Osteoblast (primary cell): ENCODE data around the gene BEST4. TPM values are rescaled to one million over a fixed set of nuclear protein-coding genes. Genes with fewer than 3 reads are reported as not detected.

Experiments used
- DNase-seq: peaks from one replicate; pipeline ENCODE4 v3.0.0; 2011; ENCODE audit warnings: low spot score, mixed read lengths; ENCODE audit not compliant: insufficient read length; ENCODE audit errors: missing footprints
- H2AFZ ChIP-seq: 2 replicates; pipeline ENCODE4 v1.6.0; 2011; ENCODE audit warnings: mild to moderate bottlenecking, low read length
- H3K27ac ChIP-seq: 2 replicates; pipeline ENCODE4 v1.5.1; 2011; ENCODE audit warnings: mild to moderate bottlenecking, low read depth, low read length, moderate library complexity
- H3K27me3 ChIP-seq: 2 replicates; pipeline ENCODE4 v1.6.0; 2012; ENCODE audit warnings: mild to moderate bottlenecking, control low read depth, inconsistent platforms, low read length, moderate library complexity; ENCODE audit not compliant: insufficient read depth
- H3K36me3 ChIP-seq: 2 replicates; pipeline ENCODE4 v1.5.1; 2011; ENCODE audit warnings: mild to moderate bottlenecking, low read length, control low read depth, moderate library complexity; ENCODE audit not compliant: insufficient read depth
- H3K4me1 ChIP-seq: 2 replicates; pipeline ENCODE4 v1.5.1; 2011; ENCODE audit warnings: mild to moderate bottlenecking, low read length, control low read depth, moderate library complexity; ENCODE audit not compliant: insufficient read depth
- H3K4me2 ChIP-seq: 2 replicates; pipeline ENCODE4 v1.6.0; 2011; ENCODE audit warnings: mild to moderate bottlenecking, low read length; ENCODE audit not compliant: insufficient read depth
- H3K4me3 ChIP-seq: fragments of 200-600 bp; sonication (generic); 3 replicates; pipeline ENCODE4 v1.5.1; 2012; ENCODE audit warnings: mild to moderate bottlenecking, low read length, inconsistent platforms; ENCODE audit not compliant: insufficient read depth
- H3K79me2 ChIP-seq: 2 replicates; pipeline ENCODE4 v1.6.0; 2012; ENCODE audit warnings: mild to moderate bottlenecking, low read length, control low read depth, inconsistent platforms; ENCODE audit not compliant: insufficient read depth
- H3K9me3 ChIP-seq: 2 replicates; pipeline ENCODE4 v1.5.1; 2011; ENCODE audit warnings: low read depth, low read length, control low read depth
- H4K20me1 ChIP-seq: 2 replicates; pipeline ENCODE4 v1.6.0; 2012; ENCODE audit warnings: mild to moderate bottlenecking, low read length, control low read depth; ENCODE audit not compliant: insufficient read depth
- total RNA-seq: library from RNA; depleted of rRNA; stranded (reverse); fragments of >200 nt; gene quantifications from 2 replicates; pipeline ENCODE4 v1.2.3, GENCODE V29; 2012
- TF ChIP-seq, protein P1 (sequence below): IDR thresholded peaks from 2 replicates; pipeline ENCODE4 v1.5.1; 2011; ENCODE audit warnings: mild to moderate bottlenecking, low read depth, low read length, moderate library complexity; ENCODE audit errors: extremely low read depth

BEST4 gene
- total RNA-seq, 1 donor, result not detected

DNA sequence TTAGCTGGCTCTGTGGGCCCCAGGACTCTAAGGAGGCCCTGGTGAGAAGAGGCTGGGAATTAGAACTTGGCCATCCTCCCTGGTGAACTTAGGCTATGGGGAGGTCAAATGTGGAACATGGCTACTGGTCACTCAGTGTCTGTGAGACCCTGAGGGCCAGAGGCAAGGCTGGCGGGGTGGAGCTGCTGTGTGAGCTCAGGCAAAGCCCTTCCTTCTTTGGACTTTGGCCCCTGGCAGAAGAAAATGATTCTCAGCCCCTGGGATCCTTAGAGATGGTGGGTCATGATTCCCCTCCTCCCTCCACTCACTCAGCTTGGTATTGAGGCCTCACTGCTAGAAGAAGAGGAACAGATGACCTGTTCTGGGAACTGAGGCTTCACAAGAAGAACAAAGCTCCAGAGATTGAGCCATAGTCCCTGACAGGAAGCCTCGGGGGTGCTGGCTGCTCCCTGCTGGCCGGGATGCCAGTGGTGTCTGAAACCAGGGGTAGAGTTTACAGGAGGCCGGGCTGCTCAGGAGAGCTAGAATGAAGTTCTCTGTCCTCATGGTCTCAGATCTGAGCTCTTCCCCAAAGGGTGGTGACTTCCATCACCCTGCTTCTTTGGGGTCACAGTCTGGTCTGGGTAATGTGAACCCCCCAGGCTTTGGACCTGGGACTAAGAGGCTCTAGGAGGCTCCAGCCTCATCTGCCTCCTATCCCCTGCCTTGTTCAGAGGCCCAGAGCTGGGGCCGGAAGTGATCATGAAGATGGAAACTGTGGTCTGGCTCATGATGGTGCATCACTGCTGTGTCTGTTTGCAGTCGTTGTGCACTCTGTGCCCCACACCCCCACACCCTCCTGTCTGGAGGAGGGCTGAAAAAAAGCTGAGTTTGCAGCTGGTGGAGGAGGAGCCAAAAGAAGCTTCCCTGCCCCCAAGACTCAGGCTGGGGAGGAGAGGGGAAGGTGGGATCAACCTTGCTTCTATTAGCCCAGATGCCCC is 21.3 kb upstream of the BEST4 start:
- TF ChIP-seq, protein P1, sequence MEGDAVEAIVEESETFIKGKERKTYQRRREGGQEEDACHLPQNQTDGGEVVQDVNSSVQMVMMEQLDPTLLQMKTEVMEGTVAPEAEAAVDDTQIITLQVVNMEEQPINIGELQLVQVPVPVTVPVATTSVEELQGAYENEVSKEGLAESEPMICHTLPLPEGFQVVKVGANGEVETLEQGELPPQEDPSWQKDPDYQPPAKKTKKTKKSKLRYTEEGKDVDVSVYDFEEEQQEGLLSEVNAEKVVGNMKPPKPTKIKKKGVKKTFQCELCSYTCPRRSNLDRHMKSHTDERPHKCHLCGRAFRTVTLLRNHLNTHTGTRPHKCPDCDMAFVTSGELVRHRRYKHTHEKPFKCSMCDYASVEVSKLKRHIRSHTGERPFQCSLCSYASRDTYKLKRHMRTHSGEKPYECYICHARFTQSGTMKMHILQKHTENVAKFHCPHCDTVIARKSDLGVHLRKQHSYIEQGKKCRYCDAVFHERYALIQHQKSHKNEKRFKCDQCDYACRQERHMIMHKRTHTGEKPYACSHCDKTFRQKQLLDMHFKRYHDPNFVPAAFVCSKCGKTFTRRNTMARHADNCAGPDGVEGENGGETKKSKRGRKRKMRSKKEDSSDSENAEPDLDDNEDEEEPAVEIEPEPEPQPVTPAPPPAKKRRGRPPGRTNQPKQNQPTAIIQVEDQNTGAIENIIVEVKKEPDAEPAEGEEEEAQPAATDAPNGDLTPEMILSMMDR, result no peak
- Histone ChIP-seq H3K9me3 (no peaks in the 10 kb centered on the region), H3K27me3 (no peaks in the 10 kb centered on the region), H3K4me1 (peaks cover 75% of the 10 kb centered on the region), H4K20me1 (peaks cover 2% of the 10 kb centered on the region), H3K4me3 (peak overlapping the region; percentile 55), H2AFZ (no peak overlapping the region), H3K27ac (peak overlapping the region; percentile 99), H3K4me2 (peak overlapping the region; percentile 56), H3K79me2 (peaks cover 29% of the 10 kb centered on the region), H3K36me3 (peaks cover 38% of the 10 kb centered on the region)
- DNase-seq, result peak; percentile 94

DNA sequence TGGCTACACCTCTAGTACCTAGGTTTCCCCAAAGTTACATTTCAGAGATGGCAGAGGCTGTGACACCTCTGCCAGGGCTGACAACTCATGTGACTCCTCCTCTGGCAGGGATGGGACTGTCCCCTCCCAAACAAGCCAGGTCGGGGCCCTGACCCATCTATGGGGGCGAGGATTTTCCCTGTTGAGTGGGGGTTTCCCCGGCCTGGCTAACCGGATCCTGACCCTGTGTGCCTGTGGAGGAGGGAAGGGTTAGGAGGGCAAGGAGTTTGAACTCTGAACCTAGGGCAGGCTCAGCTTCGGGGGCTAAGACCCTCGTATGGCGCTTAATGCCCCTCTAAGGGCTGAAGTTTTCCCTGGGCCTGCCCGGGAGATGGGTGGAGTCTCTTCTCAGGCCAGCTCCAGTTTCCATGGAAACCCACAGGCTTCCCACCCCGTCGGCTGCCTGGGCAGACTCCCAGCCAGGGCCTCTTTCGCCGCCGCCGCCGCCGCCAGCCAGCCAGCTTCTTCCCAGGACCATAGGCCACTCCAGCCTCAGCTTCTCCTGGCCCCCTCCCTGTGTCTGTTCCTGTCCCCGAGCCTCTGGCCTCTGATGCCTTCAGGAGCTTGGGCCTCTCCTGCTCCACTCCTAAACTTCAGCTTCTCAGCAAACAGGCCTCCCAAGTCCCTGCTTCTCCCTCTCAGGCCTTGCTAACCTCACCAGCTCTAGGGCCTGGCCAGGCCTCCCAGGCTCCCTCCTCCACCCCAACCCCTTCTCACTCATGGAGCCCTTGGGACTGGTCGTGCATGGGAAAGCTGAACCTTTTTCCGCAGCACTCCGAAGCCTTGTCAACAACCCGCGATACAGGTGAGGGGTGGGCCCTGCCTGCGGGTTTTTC is 20.3 kb upstream of the BEST4 start, which contains the start of gene BTBD19:
Gene BTBD19, plus strand, starts transcription at position 461 of the 875 bp plus-strand sequence. Its CDS starts 298 bp downstream, at position 759.
- Histone ChIP-seq H3K4me2 (peak within 1 kb of the TSS; percentile 56), H3K36me3 (peaks cover 48% of the 10 kb centered on the region), H4K20me1 (peaks cover 5% of the 10 kb centered on the region), H2AFZ (peak within 1 kb of the TSS; percentile 74), H3K27me3 (no peaks in the 10 kb centered on the region), H3K9me3 (no peaks in the 10 kb centered on the region), H3K4me1 (peaks cover 70% of the 10 kb centered on the region), H3K4me3 (peak within 1 kb of the TSS; percentile 55), H3K79me2 (peaks cover 38% of the 10 kb centered on the region), H3K27ac (peak within 1 kb of the TSS; percentile 99)
- TF ChIP-seq, protein P1, result no peak
- peak; percentile 99 for DNase-seq

DNA sequence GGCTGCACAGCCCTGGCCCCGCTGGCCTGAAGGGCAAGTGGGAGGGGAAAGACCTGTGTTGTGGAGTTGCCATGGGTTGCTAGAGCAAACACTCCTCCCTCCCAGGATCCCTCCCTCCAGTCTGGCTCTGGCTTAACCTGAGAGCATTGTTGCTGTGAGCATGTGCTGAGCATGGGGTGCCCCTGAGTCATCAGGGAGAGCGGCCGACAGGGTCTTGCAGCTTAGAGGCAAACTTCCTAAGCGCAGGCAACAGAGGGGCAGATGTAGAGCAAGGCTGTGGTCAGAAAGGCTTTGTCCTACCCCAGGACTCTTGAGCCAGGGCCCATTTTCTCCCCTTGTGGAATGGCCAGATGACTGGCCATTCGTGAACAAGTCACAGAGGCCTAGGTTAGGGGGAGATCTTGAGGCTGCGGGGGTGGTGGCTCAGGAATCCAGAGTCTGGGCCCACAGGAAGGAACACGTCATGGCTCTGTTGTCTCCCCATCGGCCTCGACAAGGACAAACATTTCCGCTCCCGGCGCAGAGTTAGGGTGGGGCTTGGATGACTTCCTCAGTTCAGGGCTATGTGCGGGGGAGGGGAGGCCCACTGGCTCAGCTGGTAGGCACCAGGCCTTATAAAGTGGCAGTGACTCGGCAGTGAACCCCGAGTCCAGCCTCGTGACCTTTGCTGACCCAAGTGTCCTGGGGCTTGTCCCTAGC is 19.5 kb upstream of the BEST4 start:
- H3K27ac ChIP-seq, result peak overlapping the region; percentile 99
- peaks cover 9% of the 10 kb centered on the region for H4K20me1 ChIP-seq
- peak; percentile 100 for DNase-seq
- H2AFZ ChIP-seq, result peak overlapping the region; percentile 74
- no peaks in the 10 kb centered on the region for H3K27me3 ChIP-seq
- H3K9me3 ChIP-seq, result no peaks in the 10 kb centered on the region
- peaks cover 76% of the 10 kb centered on the region for H3K4me1 ChIP-seq
- peaks cover 51% of the 10 kb centered on the region for H3K36me3 ChIP-seq
- H3K79me2 ChIP-seq, result peaks cover 46% of the 10 kb centered on the region
- peak overlapping the region; percentile 56 for H3K4me2 ChIP-seq
- TF ChIP-seq, protein P1, result no peak
- H3K4me3 ChIP-seq, result peak overlapping the region; percentile 55
